Ramos (cell line): ENCODE results near the gene SPAG6.
"Not testable (repeated sequence)": the region's sequence is repeated elsewhere in the genome, so short reads cannot be mapped to it uniquely, and the experiment has no call there.

Experiments
- in situ Hi-C: fragments of 300-500 bp; cut with MboI; formaldehyde crosslinking; loops from one replicate; pipeline ENCODE4 v1.14.3; 2022; ENCODE audit warnings: low sequenced_read_pairs; ENCODE audit not compliant: unreplicated experiment

Gene SPAG6

GRCh38 chr10:22340329-22341189, 4.7 kb upstream of the SPAG6 start:
- in situ Hi-C loops = no loop called here

- in situ Hi-C loops = no loop called here
These were observed 3.9 kb upstream of the SPAG6 start for GRCh38 chr10:22341190-22341925.

- in situ Hi-C loops = no loop called here
These were observed 3.4 kb upstream of the SPAG6 start for GRCh38 chr10:22341926-22342196.

DNA sequence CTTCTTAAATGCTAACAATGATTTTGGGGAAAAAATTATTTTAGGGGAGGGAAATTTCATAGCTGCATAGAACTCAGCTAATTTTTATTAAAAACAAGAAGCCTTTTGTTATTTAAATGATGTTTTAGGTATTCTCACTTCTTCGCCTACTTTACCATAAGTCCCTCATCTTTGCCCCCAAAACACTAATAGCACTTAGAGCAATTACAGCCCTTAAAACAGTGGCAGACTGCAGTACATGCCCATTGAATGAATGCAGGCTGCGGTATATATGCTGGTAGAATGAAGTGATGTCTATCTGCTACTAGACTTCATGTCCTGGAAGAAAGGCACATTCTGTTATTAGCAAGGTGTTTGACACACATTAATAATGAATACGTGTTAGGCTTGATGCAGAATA, 2.9 kb upstream of the SPAG6 start:
- in situ Hi-C loops = no loop called here

DNA sequence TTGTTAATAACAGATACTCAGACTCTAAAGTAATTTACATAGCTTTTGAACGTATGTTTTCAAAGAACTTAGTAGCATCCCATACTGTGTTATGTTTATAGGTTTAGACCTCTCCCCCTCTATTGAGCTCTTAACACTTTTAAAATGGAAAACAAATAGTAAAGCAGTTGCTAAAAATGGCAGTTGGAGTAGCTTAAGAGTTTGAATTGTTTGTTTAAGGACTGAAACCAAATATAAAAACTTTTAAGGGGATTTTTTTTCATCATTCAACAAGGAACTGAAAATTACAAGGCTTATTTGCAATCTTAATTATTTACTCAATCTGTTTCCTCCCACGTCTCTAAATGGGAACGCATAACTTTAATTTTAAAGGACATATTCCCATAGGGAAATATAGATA, 1.6 kb upstream of the SPAG6 start:
- in situ Hi-C loops = no loop called here

DNA sequence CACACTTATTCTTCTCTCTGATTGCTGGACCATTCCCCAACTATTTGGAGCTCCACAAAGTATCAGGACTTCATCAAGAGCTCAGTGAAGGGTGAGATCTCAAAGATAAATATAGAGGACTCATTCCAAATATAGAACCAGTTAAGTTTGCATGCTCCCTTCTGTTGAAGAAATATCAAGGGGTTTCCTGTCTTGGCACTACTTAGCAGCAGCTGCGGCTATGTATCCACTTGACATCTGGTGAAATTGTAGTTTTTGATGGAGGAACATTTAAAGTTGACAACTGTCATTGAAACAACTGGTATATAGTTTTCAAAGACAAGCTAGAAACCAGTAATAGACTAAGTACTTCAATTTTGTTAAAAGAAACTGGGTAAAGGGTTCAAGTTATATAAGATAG, 1.0 kb upstream of the SPAG6 start:
- in situ Hi-C loops = no loop called here

- in situ Hi-C loops = no loop called here
These were observed 455 bp upstream of the SPAG6 start for GRCh38 chr10:22344781-22345300.

GRCh38 chr10:22346096-22346661, 883 bp downstream of the SPAG6 start:
- in situ Hi-C loops = no loop called here

DNA sequence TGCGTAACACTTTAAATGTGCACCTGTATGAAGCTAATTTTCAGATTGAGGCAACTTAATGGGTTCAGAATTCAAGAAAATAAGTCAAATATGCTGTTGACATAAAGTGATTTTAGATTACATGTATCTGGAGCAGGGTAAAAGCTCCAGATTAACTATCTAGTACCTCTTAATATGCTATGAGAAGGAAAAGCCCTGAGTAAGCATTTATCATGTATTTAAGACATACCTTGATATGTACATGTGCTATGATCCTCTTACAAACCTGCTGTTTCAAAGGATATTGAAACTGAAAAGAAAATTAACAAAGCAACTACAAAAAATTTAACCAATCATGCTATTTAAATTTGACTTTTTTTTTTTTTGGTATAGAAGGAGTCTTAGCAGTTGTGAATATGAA, 4.5 kb downstream of the SPAG6 start:
- in situ Hi-C loops = no loop called here

GRCh38 chr10:22351131-22351703, 5.9 kb downstream of the SPAG6 start:
- in situ Hi-C loops = no loop called here

GRCh38 chr10:22356324-22356873, 11.1 kb downstream of the SPAG6 start:
- in situ Hi-C loops = no loop called here

- in situ Hi-C loops = not testable (repeated sequence)
These were observed 12.5 kb downstream of the SPAG6 start for GRCh38 chr10:22357770-22358169.

GRCh38 chr10:22363305-22363704, 18.0 kb downstream of the SPAG6 start:
- in situ Hi-C loops = no loop called here

GRCh38 chr10:22364407-22365140, 19.3 kb downstream of the SPAG6 start:
- in situ Hi-C loops = no loop called here

DNA sequence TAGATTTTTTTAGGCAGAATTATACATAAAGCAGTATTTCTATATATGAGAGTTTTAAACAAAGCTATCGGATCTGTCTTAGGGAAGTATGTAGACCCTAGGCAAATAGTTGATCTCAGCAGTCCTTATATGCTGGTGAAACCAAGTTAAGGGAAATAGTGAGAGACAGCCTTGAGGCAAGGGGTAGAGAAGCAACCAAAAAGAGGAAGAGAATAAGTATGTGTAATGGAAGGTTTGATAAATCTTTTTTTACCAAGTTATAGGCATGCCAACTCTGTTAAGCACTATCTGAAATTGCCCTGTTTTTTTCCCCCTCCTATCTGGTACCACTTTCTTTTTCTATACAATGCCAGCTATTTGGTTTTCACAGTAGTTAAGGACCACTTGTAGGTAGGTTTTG, 19.9 kb downstream of the SPAG6 start:
- in situ Hi-C loops = no loop called here

DNA sequence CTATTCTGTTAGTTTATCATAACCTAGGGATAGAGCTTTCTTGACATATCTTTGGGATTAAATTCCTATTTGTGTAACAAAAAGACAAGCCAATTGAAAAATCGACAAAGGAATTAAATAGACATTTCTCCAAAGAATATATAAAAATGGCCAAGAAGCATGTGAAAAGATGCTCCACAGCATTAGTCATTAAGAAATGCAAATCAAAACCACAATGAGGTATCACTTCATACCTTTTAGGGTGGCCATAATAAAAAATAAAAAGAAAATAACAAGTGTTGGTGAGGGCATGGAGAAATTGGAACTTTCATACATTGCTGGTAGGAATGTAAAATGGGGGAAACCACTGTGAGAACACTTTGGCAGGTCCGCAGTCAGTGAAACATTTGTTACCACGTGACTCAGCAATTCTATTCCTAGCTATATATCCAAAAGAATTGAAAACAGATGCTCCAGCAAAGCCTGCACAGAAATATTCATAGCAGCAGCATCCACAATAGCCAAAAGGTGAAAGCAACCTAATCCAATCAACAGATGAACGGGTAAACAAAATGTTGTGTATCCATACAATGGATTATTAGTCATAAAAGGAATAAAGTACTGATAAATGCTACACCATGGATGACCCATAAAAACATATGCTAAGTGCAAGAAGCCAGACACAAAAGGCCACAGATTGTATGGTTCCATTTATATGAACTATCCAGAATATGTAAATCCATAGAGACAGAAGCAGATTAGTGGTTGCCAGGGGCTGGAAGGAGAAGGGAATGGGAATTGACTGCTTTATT, 20.5 kb downstream of the SPAG6 start:
- in situ Hi-C loops = no loop called here

DNA sequence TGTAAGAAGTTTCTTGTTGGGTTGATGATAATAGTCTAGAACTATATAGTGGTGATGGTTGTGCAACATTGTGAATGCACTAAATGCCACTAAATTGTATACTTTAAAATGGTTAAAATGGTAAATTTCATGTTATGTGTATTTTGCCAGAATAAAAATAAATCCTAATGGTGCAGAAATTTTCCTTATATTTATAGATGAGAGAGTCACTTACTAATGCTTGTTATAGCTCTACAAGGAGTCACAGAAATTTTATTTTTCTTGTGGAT, 21.1 kb downstream of the SPAG6 start:
- in situ Hi-C loops = no loop called here

DNA sequence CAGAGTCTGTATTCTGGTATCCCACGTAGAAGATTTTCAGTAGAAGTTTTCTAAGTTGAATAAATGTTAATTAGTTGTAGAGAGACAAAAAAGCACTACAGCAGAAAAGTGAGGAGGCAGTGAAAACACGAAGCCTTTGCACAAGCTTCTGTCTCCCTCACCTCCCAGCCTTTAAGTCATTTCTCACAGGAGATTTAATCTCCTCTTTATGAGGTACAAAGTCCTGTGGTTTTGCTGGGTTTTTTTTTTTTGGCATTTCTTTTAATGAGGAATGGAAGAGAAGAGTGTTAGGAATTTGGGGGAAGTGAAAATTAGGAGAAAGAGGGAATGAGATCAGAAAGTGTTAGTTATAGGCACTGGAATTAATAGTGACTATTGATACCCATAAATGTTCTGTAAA, 21.5 kb downstream of the SPAG6 start:
- in situ Hi-C loops = no loop called here

DNA sequence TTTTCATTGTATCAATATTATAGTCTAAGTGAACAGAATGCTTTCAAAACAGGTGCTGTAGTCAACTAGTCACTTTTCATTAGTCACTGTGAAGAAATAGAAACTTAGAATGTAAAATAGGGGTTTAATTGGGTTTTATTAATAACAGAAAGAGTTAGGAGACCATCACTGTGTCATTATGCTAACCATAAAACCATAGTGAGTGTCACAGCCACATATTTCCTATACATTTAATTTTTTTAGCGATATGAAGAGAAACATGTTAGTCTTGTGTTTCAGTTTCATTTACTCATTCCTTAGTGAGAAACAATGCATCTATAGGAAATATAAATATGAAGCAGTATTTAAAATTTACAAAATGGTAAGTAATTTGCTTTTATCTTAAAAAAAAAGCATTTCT, 22.2 kb downstream of the SPAG6 start:
- in situ Hi-C loops = no loop called here

- in situ Hi-C loops = no loop called here
These were observed 23.1 kb downstream of the SPAG6 start for GRCh38 chr10:22368402-22368801.
